ENCODE results near the gene LRRC75A. TPM values are rescaled to one million over a fixed set of nuclear protein-coding genes. Genes with fewer than 3 reads are reported as not detected.

The LRRC75A gene
- total RNA-seq, 6 donors from 2014 or later: 2.1 to 7.3 (median 5.2) TPM

GRCh38 chr17:16491131-16491702 lies 776 bp downstream of the LRRC75A start:
- WGBS, 2 donors: 23 to 63% methylated on average over 4 to 12 of the region's 28 CpGs
- TF ChIP-seq POLR2AphosphoS5 (IDR thresholded peaks at IDR 0.05) (no peak), EP300 (IDR thresholded peaks at IDR 0.05) (no peak), POLR2A (IDR thresholded peaks at IDR 0.05) (no peak)
- TF ChIP-seq, protein P1, sequence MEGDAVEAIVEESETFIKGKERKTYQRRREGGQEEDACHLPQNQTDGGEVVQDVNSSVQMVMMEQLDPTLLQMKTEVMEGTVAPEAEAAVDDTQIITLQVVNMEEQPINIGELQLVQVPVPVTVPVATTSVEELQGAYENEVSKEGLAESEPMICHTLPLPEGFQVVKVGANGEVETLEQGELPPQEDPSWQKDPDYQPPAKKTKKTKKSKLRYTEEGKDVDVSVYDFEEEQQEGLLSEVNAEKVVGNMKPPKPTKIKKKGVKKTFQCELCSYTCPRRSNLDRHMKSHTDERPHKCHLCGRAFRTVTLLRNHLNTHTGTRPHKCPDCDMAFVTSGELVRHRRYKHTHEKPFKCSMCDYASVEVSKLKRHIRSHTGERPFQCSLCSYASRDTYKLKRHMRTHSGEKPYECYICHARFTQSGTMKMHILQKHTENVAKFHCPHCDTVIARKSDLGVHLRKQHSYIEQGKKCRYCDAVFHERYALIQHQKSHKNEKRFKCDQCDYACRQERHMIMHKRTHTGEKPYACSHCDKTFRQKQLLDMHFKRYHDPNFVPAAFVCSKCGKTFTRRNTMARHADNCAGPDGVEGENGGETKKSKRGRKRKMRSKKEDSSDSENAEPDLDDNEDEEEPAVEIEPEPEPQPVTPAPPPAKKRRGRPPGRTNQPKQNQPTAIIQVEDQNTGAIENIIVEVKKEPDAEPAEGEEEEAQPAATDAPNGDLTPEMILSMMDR (IDR thresholded peaks at IDR 0.05): no peak
- Histone ChIP-seq H3K4me3 (peak overlapping the region; percentile 44 to 88 (median 68)), H3K27ac (peak overlapping the region in 1 of 4 donors; percentile 54), H3K27me3 (no peaks in the 10 kb centered on the region), H3K9me3 (no peaks in the 10 kb centered on the region), H3K4me1 (peaks cover 20 to 33% (median 23%) of the 10 kb centered on the region in 4 donors), H3K36me3 (no peaks in the 10 kb centered on the region)
- DNase-seq (no peak), ATAC-seq (ENCODE audit: low FRiP score in 2 of 2) (peak in 1 of 2 donors; percentile 15)

DNA sequence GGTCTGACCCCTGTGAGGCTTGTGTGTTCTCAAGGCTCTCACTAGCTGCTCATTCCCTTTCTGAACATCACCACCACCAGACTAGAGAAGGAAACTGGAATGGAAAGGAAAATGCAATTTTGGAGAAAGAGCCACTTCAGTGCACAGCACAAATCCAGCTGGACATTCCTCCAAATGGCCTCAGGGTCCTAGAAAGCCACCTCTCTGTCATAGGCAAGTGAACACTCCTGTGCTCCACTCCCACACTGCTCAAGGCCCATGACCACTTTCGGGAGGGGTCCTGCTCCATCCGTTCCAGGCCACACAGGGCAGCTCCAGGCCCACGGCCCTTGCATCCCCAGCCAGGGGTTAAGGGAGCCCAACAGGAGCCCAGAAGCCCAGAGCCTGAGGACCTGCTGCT lies 2.6 kb downstream of the LRRC75A start:
- DNase-seq (no peak), ATAC-seq (ENCODE audit: low FRiP score in 2 of 2) (no peak)
- WGBS, 2 donors: 92 to 96% methylated on average over 3 of the region's 3 CpGs
- Histone ChIP-seq H3K27me3 (no peaks in the 10 kb centered on the region), H3K27ac (no peak overlapping the region), H3K4me3 (no peak overlapping the region), H3K4me1 (peaks cover 26 to 40% (median 29%) of the 10 kb centered on the region in 4 donors), H3K9me3 (no peaks in the 10 kb centered on the region), H3K36me3 (no peaks in the 10 kb centered on the region)
- TF ChIP-seq, protein P1 (IDR thresholded peaks at IDR 0.05): no peak
- TF ChIP-seq POLR2AphosphoS5 (IDR thresholded peaks at IDR 0.05) (no peak), EP300 (IDR thresholded peaks at IDR 0.05) (no peak), POLR2A (IDR thresholded peaks at IDR 0.05) (no peak)

DNA sequence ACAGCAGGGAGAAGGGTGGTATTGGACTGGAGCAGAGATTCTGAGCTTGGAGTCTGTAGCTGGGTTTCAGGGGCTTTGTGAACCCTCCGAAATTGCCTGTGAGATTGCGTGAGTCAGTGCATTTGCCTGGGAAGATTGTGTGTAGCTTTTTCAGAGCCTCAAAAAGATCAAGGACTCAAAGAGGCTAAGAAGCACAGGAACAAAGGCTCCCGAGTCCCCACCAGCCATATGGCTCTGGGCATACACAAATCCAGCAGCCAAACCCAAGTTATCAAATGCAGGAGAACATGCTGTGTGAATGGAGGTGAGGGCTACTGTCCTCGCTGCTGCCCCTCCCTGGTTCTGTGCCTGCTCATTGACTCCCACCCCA lies 3.0 kb downstream of the LRRC75A start:
- Histone ChIP-seq H3K27me3 (no peaks in the 10 kb centered on the region), H3K4me1 (peaks cover 26 to 40% (median 29%) of the 10 kb centered on the region in 4 donors), H3K4me3 (no peak overlapping the region), H3K27ac (no peak overlapping the region), H3K36me3 (no peaks in the 10 kb centered on the region), H3K9me3 (no peaks in the 10 kb centered on the region)
- ATAC-seq (ENCODE audit: low FRiP score in 2 of 2) (no peak), DNase-seq (no peak)
- TF ChIP-seq, protein P1 (IDR thresholded peaks at IDR 0.05): no peak
- TF ChIP-seq POLR2A (IDR thresholded peaks at IDR 0.05): no peak
- no peak for TF ChIP-seq EP300 (IDR thresholded peaks at IDR 0.05)
- no peak for TF ChIP-seq POLR2AphosphoS5 (IDR thresholded peaks at IDR 0.05)
- 90 to 96% methylated on average over 3 to 4 of the region's 4 CpGs for WGBS, 2 donors

GRCh38 chr17:16488186-16488967 lies 3.6 kb downstream of the LRRC75A start:
- ATAC-seq (ENCODE audit: low FRiP score in 2 of 2) (no peak), DNase-seq (no peak)
- H3K9me3 ChIP-seq: no peaks in the 10 kb centered on the region

More at GRCh38 chr17:16488186-16488967, 3.6 kb downstream of the LRRC75A start:
- no peak for TF ChIP-seq POLR2A (IDR thresholded peaks at IDR 0.05)
- no peak for TF ChIP-seq POLR2AphosphoS5 (IDR thresholded peaks at IDR 0.05)
- no peak for TF ChIP-seq EP300 (IDR thresholded peaks at IDR 0.05)
- TF ChIP-seq, protein P1 (IDR thresholded peaks at IDR 0.05): no peak
- WGBS, 2 donors: 79 to 81% methylated on average over 5 to 8 of the region's 8 CpGs
- H3K4me3 ChIP-seq: no peak overlapping the region
- peaks cover 26 to 40% (median 29%) of the 10 kb centered on the region in 4 donors for H3K4me1 ChIP-seq
- H3K27me3 ChIP-seq: no peaks in the 10 kb centered on the region
- no peaks in the 10 kb centered on the region for H3K36me3 ChIP-seq
- no peak overlapping the region for H3K27ac ChIP-seq
